Measurements from ENCODE around the gene KCNMA1. TPM values are rescaled to one million over a fixed set of nuclear protein-coding genes. Genes with fewer than 3 reads are reported as not detected.

Gene KCNMA1
- total RNA-seq, 1 experiment from 2014 or later, result 31.3 TPM

DNA sequence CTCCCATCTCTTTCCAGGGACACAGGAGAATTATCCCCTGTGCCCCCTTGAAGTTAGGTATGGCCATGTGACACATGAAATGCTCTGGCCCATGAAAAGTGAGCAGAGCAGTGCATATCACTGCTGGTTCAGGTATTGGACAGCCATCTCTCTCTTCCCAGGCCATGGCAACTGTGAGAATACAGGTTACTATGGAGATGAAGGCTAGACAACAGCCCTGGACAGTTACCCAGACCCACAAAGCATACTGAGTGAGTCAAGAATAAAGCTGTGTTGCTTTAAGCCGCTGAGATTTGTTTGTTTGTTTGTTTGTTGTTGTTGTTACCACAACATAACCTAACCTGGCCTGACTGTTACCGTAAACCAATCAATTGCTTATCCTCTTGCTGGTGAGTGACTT, 722.3 kb downstream of the KCNMA1 start:
- no peaks in the 10 kb centered on the region for H3K9me2 ChIP-seq (replicated peaks; ENCODE audit: insufficient read depth, low read length)
- no peaks in the 10 kb centered on the region for H3K36me3 ChIP-seq (ENCODE audit: insufficient read depth, low read length)
- no peak overlapping the region for H3K27ac ChIP-seq (ENCODE audit: low read length)
- no peaks in the 10 kb centered on the region for H3K27me3 ChIP-seq (ENCODE audit: low read length)
- H4K20me1 ChIP-seq (ENCODE audit: insufficient read depth, low read depth, low read length), result no peaks in the 10 kb centered on the region
- H3K79me2 ChIP-seq (ENCODE audit: low read length), result no peaks in the 10 kb centered on the region
- no peaks in the 10 kb centered on the region for H3K9me3 ChIP-seq (ENCODE audit: low read length)
- no peak overlapping the region for H3K9ac ChIP-seq (ENCODE audit: low read length)
- no peak for DNase-seq
- no peak overlapping the region for H3K4me3 ChIP-seq (ENCODE audit: low read length)
- H2AFZ ChIP-seq (ENCODE audit: low read length), result no peak overlapping the region
- no peaks in the 10 kb centered on the region for H3K4me1 ChIP-seq (ENCODE audit: low read length)
- H3K4me2 ChIP-seq (ENCODE audit: low read depth, low read length, poor library complexity, severe bottlenecking), result no peak overlapping the region

DNA sequence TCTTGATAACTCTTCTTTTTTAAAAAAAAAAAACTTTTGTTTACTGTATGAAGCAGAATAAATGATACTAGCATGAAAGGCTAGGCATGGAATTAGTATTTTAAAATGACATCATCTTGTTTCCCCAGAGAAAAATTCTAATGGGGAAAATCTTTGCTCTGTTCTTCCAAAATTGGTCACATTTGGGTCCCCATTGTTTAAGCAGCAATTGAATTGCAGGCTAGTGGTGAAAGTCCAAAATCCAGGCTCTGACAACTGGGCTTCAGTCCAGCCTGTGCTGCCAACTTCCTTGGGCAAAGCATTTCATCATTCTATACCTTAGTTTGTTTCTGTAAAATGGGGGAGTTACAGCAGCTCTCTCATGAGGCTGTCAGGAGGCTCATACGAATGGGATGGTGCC, 726.4 kb downstream of the KCNMA1 start:
- Histone ChIP-seq H3K79me2 (ENCODE audit: low read length) (no peaks in the 10 kb centered on the region), H3K9me2 (replicated peaks; ENCODE audit: insufficient read depth, low read length) (no peaks in the 10 kb centered on the region), H3K4me2 (ENCODE audit: low read depth, low read length, poor library complexity, severe bottlenecking) (no peak overlapping the region), H3K4me1 (ENCODE audit: low read length) (no peaks in the 10 kb centered on the region), H3K9me3 (ENCODE audit: low read length) (no peaks in the 10 kb centered on the region), H3K9ac (ENCODE audit: low read length) (no peak overlapping the region), H2AFZ (ENCODE audit: low read length) (no peak overlapping the region), H3K36me3 (ENCODE audit: insufficient read depth, low read length) (no peaks in the 10 kb centered on the region), H4K20me1 (ENCODE audit: insufficient read depth, low read depth, low read length) (no peaks in the 10 kb centered on the region), H3K4me3 (ENCODE audit: low read length) (no peak overlapping the region), H3K27me3 (ENCODE audit: low read length) (no peaks in the 10 kb centered on the region), H3K27ac (ENCODE audit: low read length) (no peak overlapping the region)
- DNase-seq, result no peak

DNA sequence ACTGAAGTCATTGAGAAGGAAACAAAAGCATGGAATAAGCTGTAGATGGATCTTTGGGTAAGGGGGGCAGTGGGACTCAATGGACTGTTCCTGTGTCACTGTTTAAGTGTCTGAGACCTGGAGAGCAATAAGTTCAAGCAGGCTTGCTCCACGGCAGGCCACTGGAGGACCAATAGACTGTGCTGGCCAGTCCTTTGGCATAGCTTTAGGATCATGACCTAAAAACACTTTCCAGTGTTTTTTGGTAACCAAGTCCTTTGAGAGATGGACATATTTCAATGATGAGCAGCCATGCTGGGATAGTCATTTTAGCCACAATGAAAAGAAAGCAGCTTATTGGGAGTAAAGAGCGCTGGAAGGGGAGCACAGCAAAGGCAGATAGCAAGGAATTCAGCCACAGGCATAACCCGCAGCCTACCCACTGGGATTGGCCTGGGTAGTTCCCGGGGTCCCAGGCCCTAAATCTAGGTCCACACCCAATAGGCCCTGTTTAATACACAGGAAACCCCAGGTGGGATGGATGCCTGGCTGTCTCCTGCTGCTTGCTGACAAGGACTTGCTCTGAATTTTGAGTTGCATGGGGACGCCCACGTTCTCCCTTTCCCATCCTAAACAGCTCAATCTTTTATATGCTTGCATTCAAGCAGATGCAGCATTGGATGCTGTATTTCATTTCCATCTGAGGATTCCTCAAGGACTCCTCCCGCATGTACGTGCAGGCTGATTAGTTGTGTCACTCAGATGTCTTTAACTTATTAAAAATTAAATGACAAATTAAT, 727.2 kb downstream of the KCNMA1 start:
- H3K27ac ChIP-seq (ENCODE audit: low read length), result no peak overlapping the region
- no peak overlapping the region for H2AFZ ChIP-seq (ENCODE audit: low read length)
- H3K9ac ChIP-seq (ENCODE audit: low read length), result no peak overlapping the region
- no peaks in the 10 kb centered on the region for H3K79me2 ChIP-seq (ENCODE audit: low read length)
- no peaks in the 10 kb centered on the region for H3K36me3 ChIP-seq (ENCODE audit: insufficient read depth, low read length)
- H3K4me2 ChIP-seq (ENCODE audit: low read depth, low read length, poor library complexity, severe bottlenecking), result no peak overlapping the region
- no peak for DNase-seq
- no peaks in the 10 kb centered on the region for H3K4me1 ChIP-seq (ENCODE audit: low read length)
- H4K20me1 ChIP-seq (ENCODE audit: insufficient read depth, low read depth, low read length), result no peaks in the 10 kb centered on the region
- H3K9me3 ChIP-seq (ENCODE audit: low read length), result no peaks in the 10 kb centered on the region
- no peak overlapping the region for H3K4me3 ChIP-seq (ENCODE audit: low read length)
- no peaks in the 10 kb centered on the region for H3K9me2 ChIP-seq (replicated peaks; ENCODE audit: insufficient read depth, low read length)
- H3K27me3 ChIP-seq (ENCODE audit: low read length), result no peaks in the 10 kb centered on the region

DNA sequence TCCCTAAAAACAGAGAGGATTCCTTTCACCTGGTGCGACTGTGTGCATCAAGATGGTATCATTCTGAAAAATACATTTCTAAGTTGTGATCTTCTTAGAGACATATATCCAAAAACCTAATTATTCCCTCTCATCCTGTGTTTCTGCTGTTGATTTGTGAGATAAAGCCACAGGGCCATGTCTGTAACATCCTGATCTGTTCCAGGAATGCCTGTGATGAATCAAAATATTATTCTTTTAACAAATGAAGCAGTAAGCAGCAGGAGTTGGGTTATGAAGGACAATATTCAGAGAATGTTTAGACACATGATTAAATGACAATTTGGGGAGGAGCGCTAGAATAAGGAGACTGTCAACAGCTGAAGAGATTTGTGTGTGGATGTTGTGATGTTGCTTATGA, 731.4 kb downstream of the KCNMA1 start:
- Histone ChIP-seq H3K9me2 (replicated peaks; ENCODE audit: insufficient read depth, low read length) (no peaks in the 10 kb centered on the region), H3K79me2 (ENCODE audit: low read length) (no peaks in the 10 kb centered on the region), H4K20me1 (ENCODE audit: insufficient read depth, low read depth, low read length) (no peaks in the 10 kb centered on the region), H3K27ac (ENCODE audit: low read length) (no peak overlapping the region), H3K4me2 (ENCODE audit: low read depth, low read length, poor library complexity, severe bottlenecking) (no peak overlapping the region), H3K4me3 (ENCODE audit: low read length) (no peak overlapping the region), H2AFZ (ENCODE audit: low read length) (no peak overlapping the region), H3K4me1 (ENCODE audit: low read length) (no peaks in the 10 kb centered on the region), H3K9ac (ENCODE audit: low read length) (no peak overlapping the region), H3K27me3 (ENCODE audit: low read length) (no peaks in the 10 kb centered on the region), H3K36me3 (ENCODE audit: insufficient read depth, low read length) (no peaks in the 10 kb centered on the region), H3K9me3 (ENCODE audit: low read length) (no peaks in the 10 kb centered on the region)
- DNase-seq, result no peak

DNA sequence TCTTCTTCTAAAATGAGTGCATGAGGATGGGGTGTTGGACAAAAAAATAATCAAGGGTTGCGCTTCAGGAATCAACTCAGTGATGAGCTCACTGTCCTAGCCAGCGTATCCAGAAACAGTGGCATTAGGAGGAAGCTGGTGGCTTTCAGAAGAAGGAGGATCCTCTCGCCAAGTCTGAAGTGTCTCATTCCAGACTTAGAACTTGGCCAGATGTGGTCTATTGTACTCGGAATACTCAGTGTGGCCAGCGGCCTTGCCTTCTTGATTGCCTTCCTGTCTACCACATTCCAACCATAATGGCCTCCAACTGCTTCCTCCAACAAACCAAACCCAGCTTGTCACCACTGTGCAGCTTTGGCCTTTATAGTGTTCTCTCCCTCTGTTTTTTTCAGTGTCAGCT, 732.4 kb downstream of the KCNMA1 start:
- no peak overlapping the region for H3K27ac ChIP-seq (ENCODE audit: low read length)
- no peaks in the 10 kb centered on the region for H4K20me1 ChIP-seq (ENCODE audit: insufficient read depth, low read depth, low read length)
- no peaks in the 10 kb centered on the region for H3K36me3 ChIP-seq (ENCODE audit: insufficient read depth, low read length)
- H3K4me2 ChIP-seq (ENCODE audit: low read depth, low read length, poor library complexity, severe bottlenecking), result no peak overlapping the region
- no peaks in the 10 kb centered on the region for H3K79me2 ChIP-seq (ENCODE audit: low read length)
- DNase-seq, result no peak
- H3K27me3 ChIP-seq (ENCODE audit: low read length), result no peaks in the 10 kb centered on the region
- H2AFZ ChIP-seq (ENCODE audit: low read length), result no peak overlapping the region
- H3K9me2 ChIP-seq (replicated peaks; ENCODE audit: insufficient read depth, low read length), result no peaks in the 10 kb centered on the region
- no peak overlapping the region for H3K4me3 ChIP-seq (ENCODE audit: low read length)
- no peaks in the 10 kb centered on the region for H3K4me1 ChIP-seq (ENCODE audit: low read length)
- H3K9ac ChIP-seq (ENCODE audit: low read length), result no peak overlapping the region
- no peaks in the 10 kb centered on the region for H3K9me3 ChIP-seq (ENCODE audit: low read length)

DNA sequence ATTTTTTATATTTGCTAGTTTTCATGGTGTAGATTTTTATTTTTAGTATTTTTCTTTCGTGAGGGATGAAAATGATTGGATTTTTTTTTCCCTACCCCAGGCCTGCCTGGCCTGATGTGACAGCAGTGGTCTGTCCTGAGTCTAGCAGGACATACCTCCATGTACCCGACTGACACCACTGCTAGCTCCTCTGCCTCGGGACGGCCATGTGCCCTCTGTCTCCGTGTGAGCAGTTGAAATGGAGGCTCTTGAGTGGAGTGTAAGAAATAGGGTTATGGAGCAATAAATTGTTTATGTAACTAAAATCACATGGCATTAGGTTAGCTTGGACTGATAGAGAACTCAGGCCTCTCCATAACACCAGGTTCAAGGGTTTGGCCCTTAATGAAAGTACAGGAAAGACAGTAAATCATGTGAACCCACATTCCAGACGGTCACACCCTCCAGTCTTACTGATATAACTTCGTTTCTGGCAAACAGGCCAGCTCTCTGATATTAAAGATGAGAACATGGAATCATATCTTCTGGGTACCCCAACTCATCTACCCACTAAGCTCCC, 734.1 kb downstream of the KCNMA1 start:
- Histone ChIP-seq H3K79me2 (ENCODE audit: low read length) (no peaks in the 10 kb centered on the region), H3K9me3 (ENCODE audit: low read length) (no peaks in the 10 kb centered on the region), H3K27me3 (ENCODE audit: low read length) (no peaks in the 10 kb centered on the region), H3K27ac (ENCODE audit: low read length) (no peak overlapping the region), H3K4me3 (ENCODE audit: low read length) (no peak overlapping the region), H4K20me1 (ENCODE audit: insufficient read depth, low read depth, low read length) (no peaks in the 10 kb centered on the region), H3K4me2 (ENCODE audit: low read depth, low read length, poor library complexity, severe bottlenecking) (no peak overlapping the region), H3K4me1 (ENCODE audit: low read length) (no peaks in the 10 kb centered on the region), H3K9me2 (replicated peaks; ENCODE audit: insufficient read depth, low read length) (no peaks in the 10 kb centered on the region), H2AFZ (ENCODE audit: low read length) (no peak overlapping the region), H3K9ac (ENCODE audit: low read length) (no peak overlapping the region), H3K36me3 (ENCODE audit: insufficient read depth, low read length) (no peaks in the 10 kb centered on the region)
- no peak for DNase-seq

DNA sequence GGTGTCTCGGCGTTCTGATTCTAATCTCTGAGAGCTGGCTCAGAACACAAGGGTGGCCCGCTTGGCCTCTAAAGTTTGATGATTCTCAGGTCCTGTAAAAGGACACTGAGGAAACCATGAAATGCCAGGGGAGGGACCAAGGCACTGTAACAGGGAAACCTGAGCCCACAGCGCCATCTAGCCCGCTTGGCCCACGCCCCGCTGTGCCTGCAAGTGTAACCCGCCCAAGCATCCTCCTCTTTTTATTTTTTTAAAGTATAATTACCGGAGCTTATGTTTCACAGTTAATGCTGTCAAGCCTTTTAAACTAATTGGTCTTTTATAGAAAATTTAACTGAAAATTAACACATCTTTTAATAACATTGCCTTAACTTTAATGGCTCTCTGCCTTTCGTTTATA, 734.7 kb downstream of the KCNMA1 start:
- Histone ChIP-seq H3K9me2 (replicated peaks; ENCODE audit: insufficient read depth, low read length) (no peaks in the 10 kb centered on the region), H3K4me3 (ENCODE audit: low read length) (no peak overlapping the region), H3K4me1 (ENCODE audit: low read length) (no peaks in the 10 kb centered on the region), H3K27me3 (ENCODE audit: low read length) (no peaks in the 10 kb centered on the region), H3K79me2 (ENCODE audit: low read length) (no peaks in the 10 kb centered on the region), H2AFZ (ENCODE audit: low read length) (no peak overlapping the region), H3K36me3 (ENCODE audit: insufficient read depth, low read length) (no peaks in the 10 kb centered on the region), H3K9me3 (ENCODE audit: low read length) (no peaks in the 10 kb centered on the region), H3K9ac (ENCODE audit: low read length) (no peak overlapping the region), H4K20me1 (ENCODE audit: insufficient read depth, low read depth, low read length) (no peaks in the 10 kb centered on the region), H3K27ac (ENCODE audit: low read length) (no peak overlapping the region), H3K4me2 (ENCODE audit: low read depth, low read length, poor library complexity, severe bottlenecking) (no peak overlapping the region)
- DNase-seq, result peak; percentile 71

DNA sequence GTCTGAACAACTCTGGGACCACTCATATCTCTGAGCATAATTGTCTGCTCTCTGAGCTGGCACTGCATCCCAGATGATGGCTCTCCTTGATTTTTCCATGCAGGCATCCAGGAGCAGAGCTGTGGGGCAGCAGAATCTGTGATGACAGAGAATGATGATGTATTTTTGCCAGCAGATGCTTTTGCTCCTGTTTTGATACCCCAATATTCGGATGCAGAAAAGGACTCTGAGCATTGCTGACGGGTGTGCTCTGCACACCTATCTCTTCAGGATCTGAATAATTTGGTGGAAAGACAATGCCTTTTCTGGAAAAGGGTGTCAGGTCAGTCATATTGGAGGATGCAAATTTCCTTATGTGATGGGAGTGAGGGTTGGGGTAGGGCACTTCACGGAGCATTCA, 735.9 kb downstream of the KCNMA1 start:
- Histone ChIP-seq H3K79me2 (ENCODE audit: low read length) (no peaks in the 10 kb centered on the region), H3K9me2 (replicated peaks; ENCODE audit: insufficient read depth, low read length) (no peaks in the 10 kb centered on the region), H3K9me3 (ENCODE audit: low read length) (no peaks in the 10 kb centered on the region), H3K4me3 (ENCODE audit: low read length) (no peak overlapping the region), H3K27ac (ENCODE audit: low read length) (no peak overlapping the region), H3K4me1 (ENCODE audit: low read length) (no peaks in the 10 kb centered on the region), H4K20me1 (ENCODE audit: insufficient read depth, low read depth, low read length) (no peaks in the 10 kb centered on the region), H3K36me3 (ENCODE audit: insufficient read depth, low read length) (no peaks in the 10 kb centered on the region), H3K4me2 (ENCODE audit: low read depth, low read length, poor library complexity, severe bottlenecking) (no peak overlapping the region), H3K9ac (ENCODE audit: low read length) (no peak overlapping the region), H2AFZ (ENCODE audit: low read length) (no peak overlapping the region), H3K27me3 (ENCODE audit: low read length) (no peaks in the 10 kb centered on the region)
- no peak for DNase-seq
